DOHH2 (cell line): Measurements from ENCODE around the gene SCG5.

ENCODE experiments used
- H3F3A ChIP-seq: fragments of 200-600 bp; sonication (generic), shearing (Covaris generic); 2 replicates; pipeline ENCODE4 v1.6.0; 2016; ENCODE audit warnings: antibody characterized with exemption, mild to moderate bottlenecking; ENCODE audit not compliant: control insufficient read depth, insufficient read depth
- H3K27ac ChIP-seq: fragments of 200-600 bp; sonication (generic); 2 replicates; pipeline ENCODE4 v1.5.1; 2014; ENCODE audit warnings: low read depth, mild to moderate bottlenecking, low read length, moderate library complexity
- H3K27me3 ChIP-seq: fragments of 200-600 bp; sonication (generic); 2 replicates; pipeline ENCODE4 v1.6.1; 2014; ENCODE audit warnings: mild to moderate bottlenecking, low read length, mixed read lengths; ENCODE audit not compliant: control insufficient read depth
- H3K36me3 ChIP-seq: fragments of 200-600 bp; sonication (generic); 2 replicates; pipeline ENCODE4 v1.6.1; 2014; ENCODE audit warnings: mild to moderate bottlenecking, low read length, moderate library complexity, mixed read lengths; ENCODE audit not compliant: control insufficient read depth
- H3K4me1 ChIP-seq: fragments of 200-600 bp; sonication (generic); 2 replicates; pipeline ENCODE4 v1.6.1; 2014; ENCODE audit warnings: mild to moderate bottlenecking, low read length, mixed read lengths; ENCODE audit not compliant: control insufficient read depth
- H3K4me2 ChIP-seq: fragments of 200-600 bp; sonication (generic); 2 replicates; pipeline ENCODE4 v1.6.0; 2014; ENCODE audit warnings: mild to moderate bottlenecking, low read length, moderate library complexity
- H3K4me3 ChIP-seq: fragments of 200-600 bp; sonication (generic); 2 replicates; pipeline ENCODE4 v1.5.1; 2014; ENCODE audit warnings: mild to moderate bottlenecking, low read length, mixed read lengths
- H3K79me2 ChIP-seq: fragments of 200-600 bp; sonication (generic); 2 replicates; pipeline ENCODE4 v1.6.1; 2014; ENCODE audit warnings: mild to moderate bottlenecking, low read length, mixed read lengths; ENCODE audit not compliant: control insufficient read depth
- H3K9me2 ChIP-seq: fragments of 200-600 bp; sonication (generic); replicated peaks from 2 replicates; pipeline ENCODE4 v1.6.1; 2014; ENCODE audit warnings: mild to moderate bottlenecking, low read length, mixed read lengths; ENCODE audit not compliant: control insufficient read depth
- H3K9me3 ChIP-seq: fragments of 200-600 bp; sonication (generic); 2 replicates; pipeline ENCODE4 v1.6.1; 2014; ENCODE audit warnings: antibody characterized with exemption, low read length, mixed read lengths; ENCODE audit not compliant: control insufficient read depth, insufficient read depth
- H4K20me1 ChIP-seq: fragments of 200-600 bp; sonication (generic); 2 replicates; pipeline ENCODE4 v1.6.0; 2014; ENCODE audit warnings: low read depth, mild to moderate bottlenecking, antibody characterized with exemption, low read length, moderate library complexity; ENCODE audit not compliant: control insufficient read depth, insufficient read depth
- CTCF ChIP-seq: fragments of 200-600 bp; sonication (generic); IDR thresholded peaks from one replicate; pipeline ENCODE4 v1.5.1; 2014; ENCODE audit warnings: antibody characterized with exemption, mild to moderate bottlenecking, low read depth, low read length; ENCODE audit not compliant: poor library complexity, severe bottlenecking
- EZH2phosphoT487 ChIP-seq: fragments of 200-600 bp; sonication (generic); IDR thresholded peaks from 2 replicates; pipeline ENCODE4 v1.6.1; 2017; ENCODE audit warnings: borderline replicate concordance, mild to moderate bottlenecking, antibody characterized with exemption, low read length, moderate library complexity, mixed read lengths

Gene SCG5

GRCh38 chr15:32738666-32739065 is 97.2 kb downstream of the SCG5 start:
- H3F3A ChIP-seq = no peaks in the 10 kb centered on the region
- H3K4me1 ChIP-seq = no peaks in the 10 kb centered on the region

DNA sequence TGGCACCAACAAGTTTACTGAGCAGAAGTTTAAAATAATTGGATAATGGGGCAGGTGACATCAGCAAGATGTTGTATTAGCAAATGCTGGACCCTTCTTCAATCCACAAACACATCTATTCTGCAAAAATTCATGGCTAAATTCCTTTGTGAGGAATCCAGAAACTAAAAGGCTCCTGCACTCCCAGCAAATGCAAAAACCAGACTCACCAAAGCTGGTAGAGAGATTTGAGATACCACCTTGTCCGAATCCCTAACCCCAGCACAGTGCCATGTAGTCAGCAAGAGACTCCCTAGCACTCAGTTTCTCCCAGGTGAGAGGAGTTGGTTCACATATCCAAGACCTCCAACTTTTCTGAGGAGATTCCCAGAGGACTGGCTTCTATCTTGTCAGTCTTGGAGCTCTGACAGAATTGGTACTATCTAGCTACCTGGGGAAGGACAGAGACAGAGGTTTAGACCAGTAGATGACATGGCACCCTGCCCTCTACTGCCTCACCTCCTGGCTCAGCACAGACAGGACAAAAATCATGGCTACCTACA is 98.1 kb downstream of the SCG5 start:
- no peak overlapping the region for H3K4me3 ChIP-seq
- no peaks in the 10 kb centered on the region for H3K79me2 ChIP-seq
- no peaks in the 10 kb centered on the region for H4K20me1 ChIP-seq
- H3K27me3 ChIP-seq = no peaks in the 10 kb centered on the region
- H3K9me3 ChIP-seq = no peaks in the 10 kb centered on the region
- no peaks in the 10 kb centered on the region for H3K36me3 ChIP-seq
- no peaks in the 10 kb centered on the region for H3K9me2 ChIP-seq
- H3F3A ChIP-seq = no peaks in the 10 kb centered on the region
- H3K27ac ChIP-seq = no peak overlapping the region
- no peaks in the 10 kb centered on the region for H3K4me1 ChIP-seq
- no peak overlapping the region for H3K4me2 ChIP-seq
- TF ChIP-seq EZH2phosphoT487 = no peak
- no peak for TF ChIP-seq CTCF

More at GRCh38 chr15:32738666-32739065, 97.2 kb downstream of the SCG5 start:
- H3K9me2 ChIP-seq = no peaks in the 10 kb centered on the region
- no peaks in the 10 kb centered on the region for H3K79me2 ChIP-seq
- H3K4me3 ChIP-seq = no peak overlapping the region
- no peak for TF ChIP-seq CTCF
- no peak for TF ChIP-seq EZH2phosphoT487
- no peaks in the 10 kb centered on the region for H3K27me3 ChIP-seq
- H3K36me3 ChIP-seq = no peaks in the 10 kb centered on the region
- H4K20me1 ChIP-seq = no peaks in the 10 kb centered on the region
- H3K4me2 ChIP-seq = no peak overlapping the region
- H3K27ac ChIP-seq = no peak overlapping the region
- H3K9me3 ChIP-seq = no peaks in the 10 kb centered on the region

DNA sequence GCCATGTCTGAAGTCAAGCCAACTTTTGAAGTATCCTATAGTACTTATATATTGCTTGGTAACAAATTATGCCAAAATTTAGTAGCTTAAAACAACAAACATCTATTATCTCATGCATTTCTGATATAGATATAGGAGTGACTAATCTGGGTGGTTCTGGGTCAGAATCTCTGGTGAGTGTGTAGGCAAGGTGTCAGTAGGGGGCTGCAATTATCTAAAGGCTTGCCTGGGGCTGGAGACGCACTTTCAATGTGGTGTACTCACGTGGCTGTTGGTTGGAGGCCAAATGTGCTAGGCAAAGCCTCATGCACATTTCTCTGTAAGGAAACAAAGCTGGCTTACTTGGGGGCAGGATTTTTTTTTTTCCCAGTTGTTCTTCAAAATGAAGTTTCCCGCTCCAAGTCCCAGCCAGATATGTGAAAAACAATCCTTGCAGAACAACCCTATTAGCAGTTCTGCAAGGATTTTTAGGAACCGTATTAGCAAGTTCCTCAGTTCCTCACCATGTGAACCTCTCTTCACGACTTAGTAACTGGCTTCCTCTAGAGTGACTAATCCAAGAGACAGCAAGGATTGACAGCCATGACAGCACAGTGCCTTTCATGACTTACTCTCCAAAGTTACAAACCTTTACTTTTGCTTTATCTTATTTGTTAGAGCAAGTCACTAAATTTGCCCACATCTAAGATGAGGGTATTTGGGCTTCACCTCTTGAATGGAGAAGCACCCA is 102.1 kb downstream of the SCG5 start:
- no peak for TF ChIP-seq CTCF
- no peak for TF ChIP-seq EZH2phosphoT487
- no peak overlapping the region for H3K27ac ChIP-seq

More for the DNA sequence above, 102.1 kb downstream of the SCG5 start:
- Histone ChIP-seq H3K79me2 (no peaks in the 10 kb centered on the region), H3F3A (no peaks in the 10 kb centered on the region), H3K9me3 (no peaks in the 10 kb centered on the region), H3K9me2 (no peaks in the 10 kb centered on the region), H3K27me3 (no peaks in the 10 kb centered on the region), H3K4me2 (no peak overlapping the region), H3K4me1 (no peaks in the 10 kb centered on the region), H4K20me1 (no peaks in the 10 kb centered on the region), H3K36me3 (no peaks in the 10 kb centered on the region), H3K4me3 (no peak overlapping the region)
